Measurements from ENCODE around the gene CNNM2. TPM values are rescaled to one million over a fixed set of nuclear protein-coding genes. Genes with fewer than 3 reads are reported as not detected.

The CNNM2 gene
- total RNA-seq, 2 experiments from 2014 or later: 7.7 to 8.1 TPM

GRCh38 chr10:102904346-102904745 is 13.7 kb upstream of the CNNM2 start:
- ChIA-PET POLR2A (no interaction called here), CTCF (interaction anchor here (1.1 kb wide), 1 partner anchor 12 kb away, joined by 3 read pairs; no protein-coding TSS in a partner anchor)
- H3K4me3 Mint-ChIP-seq: no peak overlapping the region
- no peaks in the 10 kb centered on the region for H3K27me3 Mint-ChIP-seq (ENCODE audit: low read depth)
- ATAC-seq (no peak), DNase-seq (no peak)
- no peak overlapping the region for H3K27ac Mint-ChIP-seq
- H3K36me3 Mint-ChIP-seq (ENCODE audit: low read depth): no peaks in the 10 kb centered on the region
- H3K4me1 Mint-ChIP-seq (ENCODE audit: low read depth): no peaks in the 10 kb centered on the region
- no peaks in the 10 kb centered on the region for H3K9me3 Mint-ChIP-seq (ENCODE audit: insufficient read depth)

- POLR2A ChIA-PET: no interaction called here
- CTCF ChIA-PET: no interaction called here
- no peaks in the 10 kb centered on the region for H3K36me3 Mint-ChIP-seq (ENCODE audit: low read depth)
- no peaks in the 10 kb centered on the region for H3K27me3 Mint-ChIP-seq (ENCODE audit: low read depth)
- no peak overlapping the region for H3K4me3 Mint-ChIP-seq
- DNase-seq (no peak), ATAC-seq (no peak)
- H3K4me1 Mint-ChIP-seq (ENCODE audit: low read depth): no peaks in the 10 kb centered on the region
- no peaks in the 10 kb centered on the region for H3K9me3 Mint-ChIP-seq (ENCODE audit: insufficient read depth)
- no peak overlapping the region for H3K27ac Mint-ChIP-seq
Measured at GRCh38 chr10:102906507-102906906, 11.6 kb upstream of the CNNM2 start.

- peaks cover 3% of the 10 kb centered on the region for H3K9me3 Mint-ChIP-seq (ENCODE audit: insufficient read depth)
- peaks cover 3% of the 10 kb centered on the region for H3K27me3 Mint-ChIP-seq (ENCODE audit: low read depth)
- DNase-seq (peak; percentile 44), ATAC-seq (no peak)
- peaks cover 32% of the 10 kb centered on the region for H3K4me1 Mint-ChIP-seq (ENCODE audit: low read depth)
- H3K27ac Mint-ChIP-seq: peak overlapping the region; percentile 75
- peak overlapping the region; percentile 53 for H3K4me3 Mint-ChIP-seq
- ChIA-PET CTCF (interaction anchor here (0.6 to 5.1 kb wide), 6 partner anchors 12 to 330 kb away, joined by 3 to 38 read pairs (median 5); no protein-coding TSS in a partner anchor), POLR2A (no interaction called here)
- H3K36me3 Mint-ChIP-seq (ENCODE audit: low read depth): peaks cover 15% of the 10 kb centered on the region
Measured at GRCh38 chr10:102914781-102915180, 3.3 kb upstream of the CNNM2 start.

GRCh38 chr10:102916173-102916572 is 1.9 kb upstream of the CNNM2 start:
- Mint-ChIP-seq H3K9me3 (ENCODE audit: insufficient read depth) (peaks cover 3% of the 10 kb centered on the region), H3K4me3 (peak overlapping the region; percentile 92), H3K36me3 (ENCODE audit: low read depth) (peaks cover 19% of the 10 kb centered on the region), H3K27ac (no peak overlapping the region), H3K27me3 (ENCODE audit: low read depth) (peaks cover 3% of the 10 kb centered on the region), H3K4me1 (ENCODE audit: low read depth) (peaks cover 44% of the 10 kb centered on the region)
- DNase-seq (no peak), ATAC-seq (no peak)
- ChIA-PET CTCF (interaction anchor here (0.9 to 6.0 kb wide), 7 partner anchors 11 to 158 kb away, joined by 3 to 157 read pairs (median 16); no protein-coding TSS in a partner anchor), POLR2A (interaction anchor here (2.6 kb wide), 1 partner anchor 153 kb away, joined by 17 read pairs; no protein-coding TSS in a partner anchor)

GRCh38 chr10:102917314-102917961 is 656 bp upstream of the CNNM2 start:
- Mint-ChIP-seq H3K36me3 (ENCODE audit: low read depth) (peaks cover 23% of the 10 kb centered on the region), H3K27ac (peak overlapping the region; percentile 93), H3K27me3 (ENCODE audit: low read depth) (no peaks in the 10 kb centered on the region), H3K4me1 (ENCODE audit: low read depth) (peaks cover 56% of the 10 kb centered on the region), H3K4me3 (peak overlapping the region; percentile 92), H3K9me3 (ENCODE audit: insufficient read depth) (peaks cover 3% of the 10 kb centered on the region)
- POLR2A ChIA-PET: interaction anchor here (0.7 to 2.6 kb wide), 5 partner anchors 151 to 327 kb away, joined by 3 to 17 read pairs (median 6); partner anchors contain the start of gene ARL3
- ATAC-seq (peak; percentile 55), DNase-seq (peak; percentile 88)
- CTCF ChIA-PET: interaction anchor here (0.6 to 6.0 kb wide), 52 partner anchors 8 to 576 kb away, joined by 3 to 157 read pairs (median 4); partner anchors contain the start of genes ARL3, INA, NEURL1 and NT5C2

- POLR2A ChIA-PET: interaction anchor here (0.9 to 2.6 kb wide), 4 partner anchors 127 to 274 kb away, joined by 3 to 17 read pairs (median 5); no protein-coding TSS in a partner anchor
- Mint-ChIP-seq H3K9me3 (ENCODE audit: insufficient read depth) (peaks cover 3% of the 10 kb centered on the region), H3K4me1 (ENCODE audit: low read depth) (peaks cover 60% of the 10 kb centered on the region), H3K27ac (peak overlapping the region; percentile 93), H3K36me3 (ENCODE audit: low read depth) (peaks cover 24% of the 10 kb centered on the region), H3K4me3 (peak overlapping the region; percentile 92), H3K27me3 (ENCODE audit: low read depth) (no peaks in the 10 kb centered on the region)
- DNase-seq (peak; percentile 61), ATAC-seq (peak; percentile 2)
- CTCF ChIA-PET: interaction anchor here (0.9 to 6.0 kb wide), 12 partner anchors 17 to 415 kb away, joined by 3 to 157 read pairs (median 10); partner anchors contain the start of genes ARL3, NT5C2, RPEL1 and SFXN2
Measured at GRCh38 chr10:102918817-102919245, 737 bp downstream of the CNNM2 start.

GRCh38 chr10:102919246-102919959 is 1.3 kb downstream of the CNNM2 start:
- DNase-seq: peak; percentile 33

GRCh38 chr10:102919992-102920739 is 2.1 kb downstream of the CNNM2 start:
- ATAC-seq (no peak), DNase-seq (no peak)
- Mint-ChIP-seq H3K27me3 (ENCODE audit: low read depth) (no peaks in the 10 kb centered on the region), H3K4me1 (ENCODE audit: low read depth) (peaks cover 51% of the 10 kb centered on the region), H3K27ac (no peak overlapping the region), H3K36me3 (ENCODE audit: low read depth) (peaks cover 20% of the 10 kb centered on the region), H3K9me3 (ENCODE audit: insufficient read depth) (no peaks in the 10 kb centered on the region), H3K4me3 (peak overlapping the region; percentile 92)
- ChIA-PET POLR2A (interaction anchor here (0.5 to 0.6 kb wide), 2 partner anchors 134 to 275 kb away, joined by 3 to 4 read pairs; no protein-coding TSS in a partner anchor), CTCF (interaction anchor here (1.1 to 6.0 kb wide), 2 partner anchors 134 to 147 kb away, joined by 4 to 157 read pairs; no protein-coding TSS in a partner anchor)

More at GRCh38 chr10:102919246-102919959, 1.3 kb downstream of the CNNM2 start:
- ChIA-PET CTCF (interaction anchor here (1.0 to 6.0 kb wide), 4 partner anchors 31 to 326 kb away, joined by 3 to 157 read pairs (median 25); partner anchors contain the start of gene RPEL1), POLR2A (interaction anchor here (0.5 to 1.1 kb wide), 2 partner anchors 135 to 274 kb away, joined by 4 read pairs; no protein-coding TSS in a partner anchor)
- H3K36me3 Mint-ChIP-seq (ENCODE audit: low read depth): peaks cover 24% of the 10 kb centered on the region
- H3K27me3 Mint-ChIP-seq (ENCODE audit: low read depth): no peaks in the 10 kb centered on the region
- H3K9me3 Mint-ChIP-seq (ENCODE audit: insufficient read depth): peaks cover 3% of the 10 kb centered on the region
- peak overlapping the region; percentile 7 for H3K27ac Mint-ChIP-seq
- peak overlapping the region; percentile 92 for H3K4me3 Mint-ChIP-seq
- ATAC-seq: no peak
- H3K4me1 Mint-ChIP-seq (ENCODE audit: low read depth): peaks cover 57% of the 10 kb centered on the region

GRCh38 chr10:102923601-102924000 is 5.5 kb downstream of the CNNM2 start:
- ATAC-seq (no peak), DNase-seq (no peak)
- Mint-ChIP-seq H3K4me3 (no peak overlapping the region), H3K9me3 (ENCODE audit: insufficient read depth) (no peaks in the 10 kb centered on the region), H3K4me1 (ENCODE audit: low read depth) (peaks cover 45% of the 10 kb centered on the region), H3K27me3 (ENCODE audit: low read depth) (no peaks in the 10 kb centered on the region), H3K36me3 (ENCODE audit: low read depth) (peaks cover 23% of the 10 kb centered on the region), H3K27ac (no peak overlapping the region)
- ChIA-PET POLR2A (no interaction called here), CTCF (interaction anchor here (1.0 kb wide), 1 partner anchor 137 kb away, joined by 3 read pairs; no protein-coding TSS in a partner anchor)

- no peak overlapping the region for H3K4me3 Mint-ChIP-seq
- no peaks in the 10 kb centered on the region for H3K9me3 Mint-ChIP-seq (ENCODE audit: insufficient read depth)
- H3K27me3 Mint-ChIP-seq (ENCODE audit: low read depth): no peaks in the 10 kb centered on the region
- ATAC-seq (no peak), DNase-seq (no peak)
- CTCF ChIA-PET: interaction anchor here (1.0 to 1.4 kb wide), 3 partner anchors 9 to 143 kb away, joined by 3 to 9 read pairs (median 5); partner anchors contain the start of gene CNNM2
- no peak overlapping the region for H3K27ac Mint-ChIP-seq
- peaks cover 11% of the 10 kb centered on the region for H3K36me3 Mint-ChIP-seq (ENCODE audit: low read depth)
- POLR2A ChIA-PET: no interaction called here
- H3K4me1 Mint-ChIP-seq (ENCODE audit: low read depth): peaks cover 19% of the 10 kb centered on the region
Measured at GRCh38 chr10:102926842-102927241, 8.7 kb downstream of the CNNM2 start.
